Brain microvascular endothelial cell (primary cell): ENCODE results near the gene KIF20B.

Source experiments
- DNase-seq: peaks from one replicate; pipeline ENCODE4 v3.0.0-alpha.2; 2020
- H3K27ac ChIP-seq: fragments of 250-450 bp; sonication (Bioruptor Pico); 2 replicates; pipeline ENCODE4 v1.5.1; 2020; ENCODE audit warnings: mild to moderate bottlenecking, moderate library complexity
- H3K27me3 ChIP-seq: fragments of 250-450 bp; sonication (Bioruptor Pico); replicated peaks from 2 replicates; pipeline ENCODE4 v1.5.1; 2020; ENCODE audit warnings: mild to moderate bottlenecking
- H3K36me3 ChIP-seq: fragments of 250-450 bp; sonication (Bioruptor Pico); replicated peaks from 2 replicates; pipeline ENCODE4 v1.5.1; 2020; ENCODE audit warnings: mild to moderate bottlenecking
- H3K4me3 ChIP-seq: 2 replicates; pipeline ENCODE4 v1.5.1; 2011; ENCODE audit warnings: low read depth, mild to moderate bottlenecking, control low read depth, low read length, moderate library complexity
- in situ Hi-C: cut with HindIII; loops from 2 replicates; pipeline ENCODE4 v1.10.0; 2017; ENCODE audit warnings: low sequenced_read_pairs, low pct_ligation_motif_present
- TF ChIP-seq, protein P1 (sequence below): IDR thresholded peaks from 2 replicates; pipeline ENCODE4 v1.5.1; 2011; ENCODE audit warnings: low read depth, mild to moderate bottlenecking, moderate library complexity, low read length, control low read depth, inconsistent platforms; ENCODE audit errors: missing control alignments

Gene KIF20B

DNA sequence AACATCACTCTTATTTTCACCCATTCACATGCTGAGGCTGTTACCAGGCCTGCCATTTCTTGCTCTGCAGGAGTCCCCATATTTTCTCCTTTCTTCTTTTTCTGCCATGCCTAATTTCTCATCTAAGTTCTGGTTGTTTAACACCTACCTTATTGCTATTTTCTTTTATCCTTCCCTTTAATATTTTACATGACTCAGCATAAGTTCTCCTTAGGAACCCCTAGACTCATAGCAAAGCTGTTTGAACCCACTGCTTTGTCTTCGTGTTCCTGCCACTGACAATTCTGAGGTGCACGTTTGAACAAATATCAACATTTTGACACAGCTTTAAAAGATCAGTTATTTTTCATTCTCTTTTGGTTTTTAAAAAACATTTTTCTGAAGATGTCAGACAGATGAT lies 98.2 kb downstream of the KIF20B start:
- in situ Hi-C loops, result no loop called here

DNA sequence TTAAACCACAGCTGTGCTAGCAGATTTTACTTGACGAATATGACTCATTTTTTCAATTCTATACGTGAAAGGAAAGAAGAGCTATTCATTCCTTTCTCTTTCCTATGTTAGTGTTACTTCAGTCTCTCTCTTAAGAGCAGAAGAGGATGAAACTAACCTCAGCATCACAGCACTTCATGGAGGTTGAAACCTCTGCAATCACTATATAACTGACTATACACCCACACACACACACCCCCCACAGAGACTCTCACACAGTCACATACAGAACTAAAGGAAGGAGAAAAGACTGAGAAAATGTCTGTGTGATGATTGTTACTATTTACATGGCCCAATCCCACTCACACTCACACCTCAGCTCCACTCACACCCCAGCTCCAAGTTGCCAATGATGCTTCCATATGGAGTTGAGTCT lies 104.2 kb downstream of the KIF20B start:
- peak; percentile 5 for DNase-seq
- TF ChIP-seq, protein P1, sequence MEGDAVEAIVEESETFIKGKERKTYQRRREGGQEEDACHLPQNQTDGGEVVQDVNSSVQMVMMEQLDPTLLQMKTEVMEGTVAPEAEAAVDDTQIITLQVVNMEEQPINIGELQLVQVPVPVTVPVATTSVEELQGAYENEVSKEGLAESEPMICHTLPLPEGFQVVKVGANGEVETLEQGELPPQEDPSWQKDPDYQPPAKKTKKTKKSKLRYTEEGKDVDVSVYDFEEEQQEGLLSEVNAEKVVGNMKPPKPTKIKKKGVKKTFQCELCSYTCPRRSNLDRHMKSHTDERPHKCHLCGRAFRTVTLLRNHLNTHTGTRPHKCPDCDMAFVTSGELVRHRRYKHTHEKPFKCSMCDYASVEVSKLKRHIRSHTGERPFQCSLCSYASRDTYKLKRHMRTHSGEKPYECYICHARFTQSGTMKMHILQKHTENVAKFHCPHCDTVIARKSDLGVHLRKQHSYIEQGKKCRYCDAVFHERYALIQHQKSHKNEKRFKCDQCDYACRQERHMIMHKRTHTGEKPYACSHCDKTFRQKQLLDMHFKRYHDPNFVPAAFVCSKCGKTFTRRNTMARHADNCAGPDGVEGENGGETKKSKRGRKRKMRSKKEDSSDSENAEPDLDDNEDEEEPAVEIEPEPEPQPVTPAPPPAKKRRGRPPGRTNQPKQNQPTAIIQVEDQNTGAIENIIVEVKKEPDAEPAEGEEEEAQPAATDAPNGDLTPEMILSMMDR, result no peak
- in situ Hi-C loops, result no loop called here
- Histone ChIP-seq H3K36me3 (no peaks in the 10 kb centered on the region), H3K27ac (no peak overlapping the region), H3K4me3 (no peak overlapping the region), H3K27me3 (no peaks in the 10 kb centered on the region)

More for the DNA sequence above, 98.2 kb downstream of the KIF20B start:
- H3K36me3 ChIP-seq, result no peaks in the 10 kb centered on the region
- no peak overlapping the region for H3K27ac ChIP-seq
- TF ChIP-seq, protein P1, result no peak
- no peak for DNase-seq
- no peaks in the 10 kb centered on the region for H3K27me3 ChIP-seq
- no peak overlapping the region for H3K4me3 ChIP-seq

DNA sequence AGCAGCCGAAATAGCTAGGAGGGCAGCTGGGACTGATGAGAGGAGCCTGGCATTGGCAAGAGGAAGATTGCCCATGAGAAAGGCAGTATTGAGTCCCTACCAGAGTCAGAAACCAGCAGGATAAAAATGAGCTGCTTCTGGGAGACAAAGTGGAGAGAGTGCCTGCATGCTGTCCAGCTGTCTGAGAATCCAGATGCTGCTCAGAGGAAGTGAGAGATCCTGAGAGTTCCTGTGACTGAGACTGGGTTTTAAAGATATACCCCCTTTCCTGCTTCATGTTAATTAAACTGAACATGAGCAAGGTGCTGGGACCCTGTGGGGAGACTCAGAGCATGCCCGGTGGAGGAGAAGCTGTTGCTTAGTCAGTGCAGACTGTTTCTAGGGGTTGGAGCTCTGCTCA lies 107.5 kb downstream of the KIF20B start:
- Histone ChIP-seq H3K4me3 (no peak overlapping the region), H3K27ac (no peak overlapping the region), H3K27me3 (no peaks in the 10 kb centered on the region), H3K36me3 (no peaks in the 10 kb centered on the region)
- DNase-seq, result no peak
- TF ChIP-seq, protein P1, result no peak
- in situ Hi-C loops, result no loop called here

DNA sequence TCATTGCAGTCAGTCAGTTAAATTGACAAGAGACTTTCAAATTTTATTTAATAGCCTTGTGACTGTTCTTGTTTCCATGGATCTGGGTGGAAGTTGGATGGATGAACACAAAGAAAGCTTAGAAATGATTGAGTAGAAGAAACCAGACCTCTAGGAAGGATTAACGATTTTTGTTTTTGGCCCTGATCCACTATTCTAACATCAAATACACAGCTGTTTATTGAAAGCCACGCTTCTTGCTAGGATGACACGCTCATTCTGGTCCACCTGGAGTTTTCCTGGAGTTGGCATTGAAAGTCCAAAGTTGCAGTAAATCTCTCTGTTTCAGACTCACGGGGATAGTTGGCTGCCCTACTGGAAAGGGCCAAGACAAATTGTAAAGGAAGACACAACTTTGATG lies 108.4 kb downstream of the KIF20B start:
- in situ Hi-C loops, result no loop called here
- no peak overlapping the region for H3K4me3 ChIP-seq
- DNase-seq, result no peak
- H3K27me3 ChIP-seq, result no peaks in the 10 kb centered on the region
- TF ChIP-seq, protein P1, result no peak
- H3K27ac ChIP-seq, result no peak overlapping the region
- H3K36me3 ChIP-seq, result no peaks in the 10 kb centered on the region

DNA sequence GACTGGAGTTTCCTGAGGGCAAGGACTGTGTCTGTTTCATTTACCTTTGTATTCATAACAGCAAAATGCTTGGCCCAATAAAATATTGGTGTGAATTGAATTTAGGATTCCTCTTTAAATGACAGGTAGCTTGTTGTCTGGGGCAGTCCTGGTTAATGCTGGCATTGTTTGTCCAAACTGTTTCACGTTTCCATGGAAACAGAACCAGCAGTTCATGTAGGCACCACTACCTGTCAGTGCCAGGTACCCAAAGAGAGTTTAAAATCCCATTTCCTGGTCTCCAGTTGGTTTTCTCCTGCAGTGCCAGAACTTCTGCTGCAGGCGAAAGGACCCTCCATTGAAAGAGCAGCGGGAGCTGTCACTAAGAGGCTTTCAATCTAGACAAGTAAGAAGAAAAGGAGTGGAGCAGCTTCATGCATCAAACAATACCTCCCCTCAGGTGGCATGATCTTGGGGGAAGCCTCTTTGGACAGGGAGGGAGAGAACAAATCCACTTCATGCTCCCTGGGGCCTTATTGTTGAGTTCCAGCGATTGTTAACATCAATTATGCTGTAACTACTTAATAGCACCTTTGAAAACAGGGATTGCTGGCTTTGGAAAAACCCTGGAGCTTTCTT lies 109.6 kb downstream of the KIF20B start:
- Histone ChIP-seq H3K27me3 (no peaks in the 10 kb centered on the region), H3K36me3 (no peaks in the 10 kb centered on the region), H3K4me3 (no peak overlapping the region), H3K27ac (no peak overlapping the region)
- DNase-seq, result no peak
- in situ Hi-C loops, result no loop called here
- TF ChIP-seq, protein P1, result no peak

DNA sequence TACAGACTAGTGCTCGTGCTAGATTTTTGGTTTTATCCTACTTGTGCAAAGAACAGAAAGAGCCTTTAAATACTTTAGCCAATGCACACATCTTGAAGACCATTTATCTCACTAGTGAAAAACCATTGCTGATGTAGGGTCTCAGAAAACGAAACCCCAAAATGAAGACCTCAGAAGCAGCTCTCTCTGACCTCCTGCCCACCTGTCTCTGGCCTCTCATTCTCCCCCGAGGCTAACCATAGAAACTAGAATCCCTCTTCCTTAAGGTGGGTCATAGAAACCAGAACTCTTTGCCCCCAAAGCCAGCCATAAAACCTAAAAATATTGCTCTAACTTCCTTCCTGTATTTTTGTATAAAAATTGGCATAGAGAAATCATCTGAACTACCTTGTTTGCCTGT lies 112.2 kb downstream of the KIF20B start:
- H3K4me3 ChIP-seq, result no peak overlapping the region
- H3K27me3 ChIP-seq, result no peaks in the 10 kb centered on the region
- in situ Hi-C loops, result no loop called here
- DNase-seq, result no peak
- no peak overlapping the region for H3K27ac ChIP-seq
- TF ChIP-seq, protein P1, result no peak
- H3K36me3 ChIP-seq, result no peaks in the 10 kb centered on the region
